ENCODE data around the gene ITGB3. TPM values are rescaled to one million over a fixed set of nuclear protein-coding genes. Genes with fewer than 3 reads are reported as not detected.
A peak's percentile ranks its signal among the peaks of the same experiment; 100 is the strongest.
"Not testable (repeated sequence)": the region's sequence is repeated elsewhere in the genome, so short reads cannot be mapped to it uniquely, and the experiment has no call there.

ITGB3 gene
- total RNA-seq, 1 donor from 2014 or later = not detected

- Mint-ChIP-seq H3K4me3 (ENCODE audit: unreplicated experiment) (no peak overlapping the region), H3K27me3 (ENCODE audit: unreplicated experiment) (peaks cover 5% of the 10 kb centered on the region), H3K9me3 (ENCODE audit: unreplicated experiment) (no peaks in the 10 kb centered on the region), H3K36me3 (ENCODE audit: low read depth, unreplicated experiment) (no peaks in the 10 kb centered on the region), H3K4me1 (ENCODE audit: unreplicated experiment) (peaks cover 4% of the 10 kb centered on the region), H3K27ac (ENCODE audit: unreplicated experiment) (no peak overlapping the region)
- TF ChIP-seq CTCF (IDR thresholded peaks at IDR 0.05; ENCODE audit: unreplicated experiment) = no peak
- no peak for DNase-seq (ENCODE audit: low spot score)
Observed at GRCh38 chr17:47267354-47267828, 13.8 kb downstream of the ITGB3 start.

- DNase-seq (ENCODE audit: low spot score); H3K9me3 Mint-ChIP-seq (ENCODE audit: unreplicated experiment); H3K27me3 Mint-ChIP-seq (ENCODE audit: unreplicated experiment); H3K4me3 Mint-ChIP-seq (ENCODE audit: unreplicated experiment); H3K27ac Mint-ChIP-seq (ENCODE audit: unreplicated experiment); H3K36me3 Mint-ChIP-seq (ENCODE audit: low read depth, unreplicated experiment); H3K4me1 Mint-ChIP-seq (ENCODE audit: unreplicated experiment): not testable (repeated sequence)
Observed at GRCh38 chr17:47268964-47269363, 15.3 kb downstream of the ITGB3 start.

- DNase-seq (ENCODE audit: low spot score) = not testable (repeated sequence)
Observed at GRCh38 chr17:47269561-47270280, 16.1 kb downstream of the ITGB3 start.

GRCh38 chr17:47270946-47271705, 17.5 kb downstream of the ITGB3 start:
- no peak for TF ChIP-seq CTCF (IDR thresholded peaks at IDR 0.05; ENCODE audit: unreplicated experiment)
- H3K27ac Mint-ChIP-seq (ENCODE audit: unreplicated experiment) = no peak overlapping the region
- DNase-seq (ENCODE audit: low spot score) = no peak
- H3K9me3 Mint-ChIP-seq (ENCODE audit: unreplicated experiment) = no peaks in the 10 kb centered on the region
- H3K4me3 Mint-ChIP-seq (ENCODE audit: unreplicated experiment) = no peak overlapping the region
- peaks cover 3% of the 10 kb centered on the region for H3K27me3 Mint-ChIP-seq (ENCODE audit: unreplicated experiment)
- H3K36me3 Mint-ChIP-seq (ENCODE audit: low read depth, unreplicated experiment) = no peaks in the 10 kb centered on the region
- peaks cover 12% of the 10 kb centered on the region for H3K4me1 Mint-ChIP-seq (ENCODE audit: unreplicated experiment)

More at GRCh38 chr17:47269561-47270280, 16.1 kb downstream of the ITGB3 start:
- not testable (repeated sequence) for H3K27ac Mint-ChIP-seq (ENCODE audit: unreplicated experiment); H3K27me3 Mint-ChIP-seq (ENCODE audit: unreplicated experiment); H3K36me3 Mint-ChIP-seq (ENCODE audit: low read depth, unreplicated experiment); H3K4me1 Mint-ChIP-seq (ENCODE audit: unreplicated experiment); H3K9me3 Mint-ChIP-seq (ENCODE audit: unreplicated experiment)
- H3K4me3 Mint-ChIP-seq (ENCODE audit: unreplicated experiment) = peak overlapping the region; percentile 11

GRCh38 chr17:47272491-47272890, 18.9 kb downstream of the ITGB3 start:
- H3K36me3 Mint-ChIP-seq (ENCODE audit: low read depth, unreplicated experiment) = no peaks in the 10 kb centered on the region
- no peak for TF ChIP-seq CTCF (IDR thresholded peaks at IDR 0.05; ENCODE audit: unreplicated experiment)
- H3K9me3 Mint-ChIP-seq (ENCODE audit: unreplicated experiment) = no peaks in the 10 kb centered on the region
- H3K27me3 Mint-ChIP-seq (ENCODE audit: unreplicated experiment) = peaks cover 4% of the 10 kb centered on the region
- H3K4me3 Mint-ChIP-seq (ENCODE audit: unreplicated experiment) = no peak overlapping the region
- peaks cover 16% of the 10 kb centered on the region for H3K4me1 Mint-ChIP-seq (ENCODE audit: unreplicated experiment)
- no peak for DNase-seq (ENCODE audit: low spot score)
- no peak overlapping the region for H3K27ac Mint-ChIP-seq (ENCODE audit: unreplicated experiment)

GRCh38 chr17:47273245-47273644, 19.6 kb downstream of the ITGB3 start:
- DNase-seq (ENCODE audit: low spot score) = no peak
- Mint-ChIP-seq H3K36me3 (ENCODE audit: low read depth, unreplicated experiment) (no peaks in the 10 kb centered on the region), H3K9me3 (ENCODE audit: unreplicated experiment) (no peaks in the 10 kb centered on the region), H3K27ac (ENCODE audit: unreplicated experiment) (no peak overlapping the region), H3K4me3 (ENCODE audit: unreplicated experiment) (no peak overlapping the region), H3K27me3 (ENCODE audit: unreplicated experiment) (peaks cover 2% of the 10 kb centered on the region), H3K4me1 (ENCODE audit: unreplicated experiment) (peaks cover 16% of the 10 kb centered on the region)
- no peak for TF ChIP-seq CTCF (IDR thresholded peaks at IDR 0.05; ENCODE audit: unreplicated experiment)
